ENCODE measurements around the gene SLC26A5. TPM values are rescaled to one million over a fixed set of nuclear protein-coding genes. Genes with fewer than 3 reads are reported as not detected.

The SLC26A5 gene
- total and polyA plus RNA-seq, 10 of the 15 experiments (the other 5 are each of a cell fraction or from before 2014, with no cell fraction given) = 0.03 TPM; not detected in 9

- ChIA-PET SMC1A (ENCODE audit: uncharacterized antibody, unreplicated experiment) (interaction anchor here (0.7 kb wide), 1 partner anchor 45 kb away, joined by 3 read pairs; no protein-coding TSS in a partner anchor), POLR2A (no interaction called here), CTCF (no interaction called here), RAD21 (ENCODE audit: unreplicated experiment) (no interaction called here)
- DNase-seq (ENCODE audit: low read depth, low spot score) (no peak), ATAC-seq (no peak), FAIRE-seq (no peak)
- Histone ChIP-seq H3K27ac (ENCODE audit: control insufficient read depth, insufficient read depth) (no peak overlapping the region), H3K27me3 (replicated peaks in 1 of 2; ENCODE audit: control insufficient read depth in 2 of 2, insufficient read depth in 2 of 2, low read length in 1 of 2) (no peaks in the 10 kb centered on the region), H3K9me3 (replicated peaks; ENCODE audit: control insufficient read depth, insufficient read depth, low read length) (no peaks in the 10 kb centered on the region), H3K79me2 (ENCODE audit: control insufficient read depth, insufficient read depth, low read length) (no peaks in the 10 kb centered on the region), H3K9ac (ENCODE audit: control insufficient read depth, insufficient read depth, low read length) (no peak overlapping the region), H3K4me3 (no peak overlapping the region), H3K36me3 (ENCODE audit: control insufficient read depth in 2 of 2, insufficient read depth in 2 of 2, low read length in 1 of 2) (peaks cover 5 to 22% of the 10 kb centered on the region in 2 experiments), H2AFZ (ENCODE audit: control insufficient read depth, low read depth, low read length) (no peak overlapping the region), H3K4me2 (ENCODE audit: control insufficient read depth, insufficient read depth) (no peak overlapping the region), H3K4me1 (ENCODE audit: control insufficient read depth, insufficient read depth, low read length) (no peaks in the 10 kb centered on the region), H4K20me1 (ENCODE audit: control insufficient read depth, insufficient read depth) (no peaks in the 10 kb centered on the region)
- intact Hi-C loops (cut with micrococcal nuclease; ENCODE audit: unreplicated experiment) (no loop called here), in situ Hi-C loops (cut with MboI) (no loop called here)
- WGBS (ENCODE audit: insufficient coverage, insufficient replicate concordance, low lambda C conversion rate, missing lambda C conversion rate) = over 99% methylated on average over 5 of the region's 5 CpGs
- TF ChIP-seq GATAD2B (conservative IDR thresholded peaks at IDR 0.05; ENCODE audit: low read depth) (no peak), HCFC1 (IDR thresholded peaks at IDR 0.05; ENCODE audit: low read length) (no peak), RFX5 (IDR thresholded peaks at IDR 0.05; ENCODE audit: low read depth, low read length) (no peak), JUNB (IDR thresholded peaks at IDR 0.05) (no peak), TBL1XR1 (IDR thresholded peaks at IDR 0.05; ENCODE audit: low read depth, low read length) (no peak)
- BruUV-seq (replicated peaks) = no TSS peak
Observed at GRCh38 chr7:103369432-103369831, 76.6 kb downstream of the SLC26A5 start.

DNA sequence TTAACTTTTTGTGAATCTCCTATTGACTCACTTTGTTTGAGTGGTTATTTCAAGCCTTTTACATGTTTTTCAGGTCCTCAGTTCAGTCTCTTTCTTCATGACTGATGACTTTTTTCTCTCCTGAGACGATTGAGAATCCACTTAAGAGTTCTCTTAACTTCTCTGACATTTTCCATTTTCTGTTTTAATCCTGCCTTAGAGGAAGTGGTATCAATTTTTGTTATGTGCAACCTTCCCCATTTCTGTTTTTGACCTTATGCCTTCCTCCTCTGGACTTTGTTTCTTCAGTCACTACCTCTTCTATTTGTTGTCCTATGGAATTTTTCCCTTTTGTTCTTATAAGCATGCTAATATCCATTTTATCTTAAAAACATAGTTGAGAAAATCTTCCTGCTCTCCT is 96.2 kb downstream of the SLC26A5 start:
- H3K27ac ChIP-seq (ENCODE audit: control insufficient read depth, insufficient read depth) = no peak overlapping the region
- H3K9me3 ChIP-seq (replicated peaks; ENCODE audit: control insufficient read depth, insufficient read depth, low read length) = no peaks in the 10 kb centered on the region
- BruUV-seq (replicated peaks) = no TSS peak
- ATAC-seq (no peak), DNase-seq (ENCODE audit: low read depth, low spot score) (no peak), FAIRE-seq (no peak)
- CTCF ChIA-PET = no interaction called here
- TF ChIP-seq, protein P1, sequence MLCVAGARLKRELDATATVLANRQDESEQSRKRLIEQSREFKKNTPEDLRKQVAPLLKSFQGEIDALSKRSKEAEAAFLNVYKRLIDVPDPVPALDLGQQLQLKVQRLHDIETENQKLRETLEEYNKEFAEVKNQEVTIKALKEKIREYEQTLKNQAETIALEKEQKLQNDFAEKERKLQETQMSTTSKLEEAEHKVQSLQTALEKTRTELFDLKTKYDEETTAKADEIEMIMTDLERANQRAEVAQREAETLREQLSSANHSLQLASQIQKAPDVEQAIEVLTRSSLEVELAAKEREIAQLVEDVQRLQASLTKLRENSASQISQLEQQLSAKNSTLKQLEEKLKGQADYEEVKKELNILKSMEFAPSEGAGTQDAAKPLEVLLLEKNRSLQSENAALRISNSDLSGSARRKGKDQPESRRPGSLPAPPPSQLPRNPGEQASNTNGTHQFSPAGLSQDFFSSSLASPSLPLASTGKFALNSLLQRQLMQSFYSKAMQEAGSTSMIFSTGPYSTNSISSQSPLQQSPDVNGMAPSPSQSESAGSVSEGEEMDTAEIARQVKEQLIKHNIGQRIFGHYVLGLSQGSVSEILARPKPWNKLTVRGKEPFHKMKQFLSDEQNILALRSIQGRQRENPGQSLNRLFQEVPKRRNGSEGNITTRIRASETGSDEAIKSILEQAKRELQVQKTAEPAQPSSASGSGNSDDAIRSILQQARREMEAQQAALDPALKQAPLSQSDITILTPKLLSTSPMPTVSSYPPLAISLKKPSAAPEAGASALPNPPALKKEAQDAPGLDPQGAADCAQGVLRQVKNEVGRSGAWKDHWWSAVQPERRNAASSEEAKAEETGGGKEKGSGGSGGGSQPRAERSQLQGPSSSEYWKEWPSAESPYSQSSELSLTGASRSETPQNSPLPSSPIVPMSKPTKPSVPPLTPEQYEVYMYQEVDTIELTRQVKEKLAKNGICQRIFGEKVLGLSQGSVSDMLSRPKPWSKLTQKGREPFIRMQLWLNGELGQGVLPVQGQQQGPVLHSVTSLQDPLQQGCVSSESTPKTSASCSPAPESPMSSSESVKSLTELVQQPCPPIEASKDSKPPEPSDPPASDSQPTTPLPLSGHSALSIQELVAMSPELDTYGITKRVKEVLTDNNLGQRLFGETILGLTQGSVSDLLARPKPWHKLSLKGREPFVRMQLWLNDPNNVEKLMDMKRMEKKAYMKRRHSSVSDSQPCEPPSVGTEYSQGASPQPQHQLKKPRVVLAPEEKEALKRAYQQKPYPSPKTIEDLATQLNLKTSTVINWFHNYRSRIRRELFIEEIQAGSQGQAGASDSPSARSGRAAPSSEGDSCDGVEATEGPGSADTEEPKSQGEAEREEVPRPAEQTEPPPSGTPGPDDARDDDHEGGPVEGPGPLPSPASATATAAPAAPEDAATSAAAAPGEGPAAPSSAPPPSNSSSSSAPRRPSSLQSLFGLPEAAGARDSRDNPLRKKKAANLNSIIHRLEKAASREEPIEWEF (IDR thresholded peaks at IDR 0.05; ENCODE audit: insufficient replicate concordance, low read depth, low read length) = no peak
- 0 out of 2 replicates have a peak, but pooled peaks have one; percentile 2 for TF ChIP-seq SPI1 (IDR thresholded peaks at IDR 0.05; ENCODE audit: borderline replicate concordance, insufficient read depth, low read depth, low read length)
- no peak for TF ChIP-seq EED (IDR thresholded peaks at IDR 0.05; ENCODE audit: low read depth)
- TF ChIP-seq TCF7 (IDR thresholded peaks at IDR 0.05; ENCODE audit: borderline replicate concordance) = no peak
- H3K27me3 ChIP-seq (replicated peaks in 1 of 2; ENCODE audit: control insufficient read depth in 2 of 2, insufficient read depth in 2 of 2, low read length in 1 of 2) = no peaks in the 10 kb centered on the region
- RAD21 ChIA-PET (ENCODE audit: unreplicated experiment) = no interaction called here
- peaks cover 0 to 4% of the 10 kb centered on the region in 2 experiments; a peak in 1 of 4 replicates for H3K36me3 ChIP-seq (ENCODE audit: control insufficient read depth in 2 of 2, insufficient read depth in 2 of 2, low read length in 1 of 2)
- peak overlapping the region; percentile 77 for H3K4me2 ChIP-seq (ENCODE audit: control insufficient read depth, insufficient read depth)
- peak overlapping the region; percentile 23 for H3K9ac ChIP-seq (ENCODE audit: control insufficient read depth, insufficient read depth, low read length)
- H4K20me1 ChIP-seq (ENCODE audit: control insufficient read depth, insufficient read depth) = no peaks in the 10 kb centered on the region; the same call in 1 of the 2 replicates
- in situ Hi-C loops (cut with MboI) (loop anchor here (25.0 kb wide), 1 partner anchor 1737 kb away; no protein-coding TSS in a partner anchor), intact Hi-C loops (cut with micrococcal nuclease; ENCODE audit: unreplicated experiment) (loop anchor here (10.0 kb wide), 1 partner anchor 205 kb away; the partner anchor contains the start of gene NAPEPLD)
- peak overlapping the region; percentile 93 for H3K4me3 ChIP-seq
- SMC1A ChIA-PET (ENCODE audit: uncharacterized antibody, unreplicated experiment) = interaction anchor here (0.6 kb wide), 1 partner anchor 13 kb away, joined by 3 read pairs; no protein-coding TSS in a partner anchor
- H3K79me2 ChIP-seq (ENCODE audit: control insufficient read depth, insufficient read depth, low read length) = peaks cover 58% of the 10 kb centered on the region
- 14% methylated on average over 1 of the region's 1 CpG for WGBS (ENCODE audit: insufficient coverage, insufficient replicate concordance, low lambda C conversion rate, missing lambda C conversion rate)
- peaks cover 7% of the 10 kb centered on the region for H3K4me1 ChIP-seq (ENCODE audit: control insufficient read depth, insufficient read depth, low read length)
- POLR2A ChIA-PET = no interaction called here
- no peak overlapping the region for H2AFZ ChIP-seq (ENCODE audit: control insufficient read depth, low read depth, low read length)

Measured in GM12878 (cell line).